MM.1S (cell line): ENCODE measurements around the gene MIOX.

Source experiments
- DNase-seq: peaks from one replicate; pipeline ENCODE4 v3.0.0-alpha.2; 2015
- H2AFZ ChIP-seq: fragments of 300-600 bp; sonication (generic); 2 replicates; pipeline ENCODE4 v1.6.0; 2016; ENCODE audit warnings: antibody characterized with exemption, low read length
- H3F3A ChIP-seq: fragments of 300-600 bp; sonication (generic); 2 replicates; pipeline ENCODE4 v1.6.1; 2016; ENCODE audit warnings: mild to moderate bottlenecking, antibody characterized with exemption, low read length, moderate library complexity, mixed read lengths; ENCODE audit not compliant: insufficient read depth
- H3K27ac ChIP-seq: fragments of 300-600 bp; sonication (generic); 2 replicates; pipeline ENCODE4 v1.5.1; 2016; ENCODE audit warnings: mild to moderate bottlenecking, low read length
- H3K27me3 ChIP-seq: fragments of 300-600 bp; sonication (generic); replicated peaks from 2 replicates; pipeline ENCODE4 v1.6.0; 2016; ENCODE audit warnings: low read length; ENCODE audit not compliant: insufficient read depth
- H3K36me3 ChIP-seq: fragments of 300-600 bp; sonication (generic); replicated peaks from 2 replicates; pipeline ENCODE4 v1.6.1; 2016; ENCODE audit warnings: mild to moderate bottlenecking, low read length, mixed read lengths; ENCODE audit not compliant: insufficient read depth
- H3K4me1 ChIP-seq: fragments of 300-600 bp; sonication (generic); 2 replicates; pipeline ENCODE4 v1.6.1; 2016; ENCODE audit warnings: low read length, mixed read lengths
- H3K4me2 ChIP-seq: fragments of 300-600 bp; sonication (generic); 2 replicates; pipeline ENCODE4 v1.6.0; 2016; ENCODE audit warnings: low read depth, low read length
- H3K4me3 ChIP-seq: fragments of 300-600 bp; sonication (generic); 2 replicates; pipeline ENCODE4 v1.5.1; 2016; ENCODE audit warnings: low read length, mixed read lengths
- H3K79me2 ChIP-seq: fragments of 300-600 bp; sonication (generic); 2 replicates; pipeline ENCODE4 v1.6.1; 2016; ENCODE audit warnings: mixed run types, low read length, mixed read lengths
- H3K9ac ChIP-seq: fragments of 300-600 bp; sonication (generic); 2 replicates; pipeline ENCODE4 v1.6.1; 2016; ENCODE audit warnings: low read length, mixed read lengths
- H3K9me2 ChIP-seq: fragments of 300-600 bp; sonication (generic); replicated peaks from 2 replicates; pipeline ENCODE4 v1.6.1; 2016; ENCODE audit warnings: mild to moderate bottlenecking, low read length, mixed read lengths; ENCODE audit not compliant: insufficient read depth
- H3K9me3 ChIP-seq: fragments of 300-600 bp; sonication (generic); replicated peaks from 2 replicates; pipeline ENCODE4 v1.6.1; 2016; ENCODE audit warnings: mild to moderate bottlenecking, low read length, mixed read lengths; ENCODE audit not compliant: insufficient read depth
- H4K20me1 ChIP-seq: fragments of 300-600 bp; sonication (generic); 2 replicates; pipeline ENCODE4 v1.6.1; 2016; ENCODE audit warnings: mild to moderate bottlenecking, low read length, moderate library complexity, mixed read lengths; ENCODE audit not compliant: insufficient read depth
- CTCF ChIP-seq: fragments of 300-600 bp; sonication (generic); IDR thresholded peaks from 2 replicates; pipeline ENCODE4 v1.5.1; 2016; ENCODE audit warnings: antibody characterized with exemption, low read length, mixed read lengths
- EZH2 ChIP-seq: fragments of 300-600 bp; sonication (generic); optimal IDR thresholded peaks from 2 replicates; pipeline ENCODE3; 2017; ENCODE audit warnings: low read depth, mild to moderate bottlenecking, antibody characterized with exemption, low read length, mixed read lengths
- EZH2phosphoT487 ChIP-seq: fragments of 300-600 bp; sonication (generic); IDR thresholded peaks from 2 replicates; pipeline ENCODE4 v1.6.1; 2018; ENCODE audit warnings: antibody characterized with exemption, low read length

MIOX gene

GRCh38 chr22:50482107-50483074 is 4.3 kb upstream of the MIOX start:
- Histone ChIP-seq H3K9ac (peak overlapping the region; percentile 56; the same call in 1 of the 2 replicates), H3K9me3 (no peaks in the 10 kb centered on the region), H3K9me2 (no peaks in the 10 kb centered on the region), H4K20me1 (no peaks in the 10 kb centered on the region), H3K4me2 (peak overlapping the region; percentile 50), H3K4me3 (peak overlapping the region; percentile 69), H3F3A (no peaks in the 10 kb centered on the region), H2AFZ (peak overlapping the region; percentile 85), H3K27ac (no peak overlapping the region), H3K79me2 (no peaks in the 10 kb centered on the region), H3K36me3 (no peaks in the 10 kb centered on the region), H3K4me1 (no peaks in the 10 kb centered on the region), H3K27me3 (peaks cover 14% of the 10 kb centered on the region)
- no peak for DNase-seq
- no peak for TF ChIP-seq CTCF
- TF ChIP-seq EZH2phosphoT487 = no peak
- no peak for TF ChIP-seq EZH2

- H3K4me3 ChIP-seq = no peak overlapping the region
- no peak for TF ChIP-seq EZH2phosphoT487
- TF ChIP-seq CTCF = no peak
- TF ChIP-seq EZH2 = no peak
Measured at GRCh38 chr22:50483106-50483505, 3.6 kb upstream of the MIOX start.

GRCh38 chr22:50483556-50483955 is 3.1 kb upstream of the MIOX start:
- H3K4me1 ChIP-seq = no peaks in the 10 kb centered on the region

More at GRCh38 chr22:50483106-50483505, 3.6 kb upstream of the MIOX start:
- Histone ChIP-seq H2AFZ (no peak overlapping the region), H3K79me2 (no peaks in the 10 kb centered on the region), H3K4me2 (no peak overlapping the region), H3K27ac (no peak overlapping the region), H3K9me3 (no peaks in the 10 kb centered on the region), H3F3A (no peaks in the 10 kb centered on the region), H3K4me1 (no peaks in the 10 kb centered on the region), H4K20me1 (no peaks in the 10 kb centered on the region), H3K36me3 (no peaks in the 10 kb centered on the region), H3K27me3 (peaks cover 14% of the 10 kb centered on the region), H3K9ac (no peak overlapping the region), H3K9me2 (no peaks in the 10 kb centered on the region)
- no peak for DNase-seq

More at GRCh38 chr22:50483556-50483955, 3.1 kb upstream of the MIOX start:
- no peaks in the 10 kb centered on the region for H4K20me1 ChIP-seq
- H3K27ac ChIP-seq = no peak overlapping the region
- DNase-seq = no peak
- peaks cover 14% of the 10 kb centered on the region for H3K27me3 ChIP-seq
- no peak overlapping the region for H2AFZ ChIP-seq
- H3K9me3 ChIP-seq = no peaks in the 10 kb centered on the region
- H3K36me3 ChIP-seq = no peaks in the 10 kb centered on the region
- TF ChIP-seq CTCF (no peak), EZH2phosphoT487 (no peak), EZH2 (no peak)
- no peak overlapping the region for H3K4me2 ChIP-seq
- no peak overlapping the region for H3K9ac ChIP-seq
- no peak overlapping the region for H3K4me3 ChIP-seq
- no peaks in the 10 kb centered on the region for H3K79me2 ChIP-seq
- no peaks in the 10 kb centered on the region for H3F3A ChIP-seq
- H3K9me2 ChIP-seq = no peaks in the 10 kb centered on the region
